HG03442 (cell line): ENCODE data around the gene PTPA.
"Not testable (repeated sequence)": the region's sequence is repeated elsewhere in the genome, so short reads cannot be mapped to it uniquely, and the experiment has no call there.

Source experiments
- ATAC-seq: cut with Tn5 transposase; IDR thresholded peaks from one replicate; pipeline ENCODE4 v1.9.1; 2021; ENCODE audit warnings: mild to moderate bottlenecking, moderate library complexity; ENCODE audit not compliant: unreplicated experiment

Gene PTPA

DNA sequence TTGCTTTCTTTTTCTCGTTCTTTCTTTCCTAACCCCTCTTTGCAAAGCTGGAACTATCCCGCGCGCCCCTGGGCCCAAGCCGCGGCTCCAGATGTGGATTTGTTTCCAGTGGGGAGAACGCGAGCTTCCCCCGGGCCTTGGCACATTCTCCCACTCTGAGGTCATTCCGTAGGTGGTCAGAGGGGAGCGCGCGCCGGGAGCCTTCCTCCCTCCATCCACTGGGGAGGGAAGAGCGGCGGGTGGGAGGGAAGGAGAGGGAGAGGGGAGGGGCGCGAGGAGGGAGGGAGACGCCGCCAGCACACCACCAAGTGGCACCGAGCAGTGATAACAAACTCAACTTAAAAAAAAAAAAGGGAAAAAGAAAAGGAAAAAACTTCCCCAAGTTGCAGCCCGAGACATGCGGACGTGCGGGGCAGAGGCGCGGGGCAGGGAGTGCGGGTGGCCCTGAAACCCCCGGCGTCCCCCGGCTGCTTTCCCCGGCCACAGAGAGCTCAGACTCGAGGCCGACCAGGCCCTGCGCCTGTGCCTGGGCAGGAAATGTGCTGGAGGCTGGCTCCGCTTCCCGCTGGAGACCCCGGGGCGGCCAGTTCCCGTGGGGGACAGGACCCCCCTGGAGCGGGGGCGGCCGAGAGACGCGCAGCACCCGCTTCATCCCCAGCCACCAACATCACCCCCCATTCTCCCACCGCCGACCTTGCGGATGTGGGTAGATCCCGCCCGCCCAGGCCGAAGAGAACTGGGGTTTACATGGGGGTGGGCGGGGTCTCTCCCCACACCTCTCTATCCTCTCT, 63.7 kb downstream of the PTPA start:
- ATAC-seq, result no peak

GRCh38 chr9:129175515-129175824, 64.3 kb downstream of the PTPA start:
- no peak for ATAC-seq

DNA sequence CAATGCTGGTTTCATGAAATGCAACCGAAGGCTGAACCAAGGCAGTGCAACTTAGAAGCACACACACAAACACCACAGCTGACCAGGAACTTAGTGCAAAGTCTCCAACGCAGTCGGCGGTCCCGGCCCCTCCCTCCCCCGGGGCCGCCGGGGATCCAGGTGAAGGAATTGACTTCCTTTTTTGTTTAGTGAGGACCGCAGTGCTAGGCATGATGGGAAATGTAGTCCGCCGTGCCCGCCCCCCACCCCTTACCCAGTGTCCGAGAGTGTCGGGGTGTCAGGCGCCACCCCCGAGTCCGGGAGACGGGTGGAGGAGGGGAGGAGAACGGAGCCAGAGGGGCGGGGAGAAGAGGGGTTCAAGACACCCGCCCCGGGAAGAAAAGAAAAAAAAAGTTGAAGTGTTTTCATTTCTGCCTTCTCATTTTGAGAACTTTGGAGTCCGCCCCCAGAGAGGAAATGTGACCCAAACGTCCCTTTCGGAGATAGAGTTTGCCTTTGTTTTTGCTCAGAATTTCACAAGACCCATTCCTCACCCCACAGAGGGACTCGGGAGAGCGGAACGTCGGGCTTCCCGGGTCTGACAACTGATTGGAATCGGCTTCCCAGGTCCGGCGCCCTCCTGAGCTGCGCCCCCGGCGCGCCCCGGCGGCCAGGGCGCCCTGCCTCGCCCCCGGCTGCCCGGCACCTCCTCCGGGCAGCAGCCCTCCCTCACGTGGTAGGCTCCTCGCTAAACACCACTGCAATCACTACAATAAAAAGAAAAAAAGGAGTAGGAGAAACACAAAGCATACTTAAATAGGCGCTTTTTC, 64.8 kb downstream of the PTPA start:
- no peak for ATAC-seq

GRCh38 chr9:129176701-129177442, 65.7 kb downstream of the PTPA start:
- no peak for ATAC-seq

GRCh38 chr9:129177443-129177790, 66.2 kb downstream of the PTPA start:
- no peak for ATAC-seq

- peak; percentile 76 for ATAC-seq
Observed at GRCh38 chr9:129177791-129178567, 66.8 kb downstream of the PTPA start, which contains the start of gene IER5L. Gene IER5L (minus strand): TSS chr9:129178261. CDS start chr9:129178052, 209 bp downstream.

GRCh38 chr9:129178568-129179382, 67.6 kb downstream of the PTPA start:
- no peak for ATAC-seq

GRCh38 chr9:129181246-129181645, 70.0 kb downstream of the PTPA start:
- no peak for ATAC-seq

DNA sequence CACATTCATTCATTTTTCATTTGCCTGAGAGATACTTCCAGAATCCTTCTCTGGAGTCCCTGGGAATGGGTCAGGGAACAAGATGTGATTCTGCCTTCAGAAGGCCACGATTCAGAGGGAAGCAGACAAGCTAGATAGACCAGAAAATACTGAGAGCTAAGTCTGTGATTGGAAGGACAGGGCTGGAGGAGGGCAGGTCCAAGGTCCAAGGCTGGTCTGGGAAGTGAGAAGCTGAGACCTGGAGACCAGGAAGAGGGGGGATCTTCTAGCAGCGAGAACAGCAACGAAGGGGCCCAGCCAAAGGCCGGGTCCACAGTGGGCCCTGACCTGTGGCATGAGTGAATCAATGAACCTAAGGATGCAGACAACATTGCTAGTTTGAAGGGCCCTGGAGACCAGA, 70.9 kb downstream of the PTPA start:
- ATAC-seq, result no peak

DNA sequence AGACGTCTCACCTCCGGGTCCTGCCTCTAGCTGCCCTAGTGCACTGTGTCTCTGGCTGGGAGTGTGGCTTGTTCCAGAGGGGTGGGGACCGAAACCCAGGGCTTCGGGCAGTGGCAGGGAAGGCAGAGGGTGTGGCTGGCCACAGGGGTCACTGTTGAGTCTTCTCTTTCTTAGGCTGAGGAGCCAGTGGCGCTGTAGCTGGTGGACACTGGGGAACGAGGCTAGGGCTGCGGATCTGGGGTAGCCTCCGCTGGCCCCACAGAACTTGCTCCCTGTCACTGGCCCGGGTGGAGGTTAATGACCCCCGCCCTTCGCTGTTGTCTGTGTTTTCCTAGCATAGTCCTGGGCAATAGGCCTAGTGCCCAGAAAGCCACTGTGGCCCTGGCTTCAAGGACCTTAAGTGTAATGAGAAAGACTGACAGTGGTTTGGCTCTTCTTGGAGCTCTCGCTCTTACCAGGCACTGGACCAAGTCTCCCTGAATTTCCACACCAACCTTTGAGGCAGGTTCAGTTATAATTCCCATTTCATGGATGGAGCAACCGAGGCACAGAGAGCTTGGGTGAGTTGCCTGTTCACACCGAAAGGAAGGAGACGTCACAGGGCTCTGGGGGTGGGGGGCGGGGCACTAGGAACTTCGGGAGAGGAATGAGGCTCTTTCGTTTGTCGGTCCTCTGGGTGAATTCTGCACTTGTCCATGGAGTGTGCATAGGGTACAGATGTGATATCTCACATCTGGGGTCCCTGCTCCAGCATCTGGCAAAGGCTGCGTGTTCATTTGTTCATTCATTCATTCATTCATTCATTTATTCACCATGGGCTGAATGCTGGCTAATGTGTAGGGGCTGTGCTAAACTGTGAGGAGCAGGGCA, 71.6 kb downstream of the PTPA start:
- ATAC-seq, result no peak

DNA sequence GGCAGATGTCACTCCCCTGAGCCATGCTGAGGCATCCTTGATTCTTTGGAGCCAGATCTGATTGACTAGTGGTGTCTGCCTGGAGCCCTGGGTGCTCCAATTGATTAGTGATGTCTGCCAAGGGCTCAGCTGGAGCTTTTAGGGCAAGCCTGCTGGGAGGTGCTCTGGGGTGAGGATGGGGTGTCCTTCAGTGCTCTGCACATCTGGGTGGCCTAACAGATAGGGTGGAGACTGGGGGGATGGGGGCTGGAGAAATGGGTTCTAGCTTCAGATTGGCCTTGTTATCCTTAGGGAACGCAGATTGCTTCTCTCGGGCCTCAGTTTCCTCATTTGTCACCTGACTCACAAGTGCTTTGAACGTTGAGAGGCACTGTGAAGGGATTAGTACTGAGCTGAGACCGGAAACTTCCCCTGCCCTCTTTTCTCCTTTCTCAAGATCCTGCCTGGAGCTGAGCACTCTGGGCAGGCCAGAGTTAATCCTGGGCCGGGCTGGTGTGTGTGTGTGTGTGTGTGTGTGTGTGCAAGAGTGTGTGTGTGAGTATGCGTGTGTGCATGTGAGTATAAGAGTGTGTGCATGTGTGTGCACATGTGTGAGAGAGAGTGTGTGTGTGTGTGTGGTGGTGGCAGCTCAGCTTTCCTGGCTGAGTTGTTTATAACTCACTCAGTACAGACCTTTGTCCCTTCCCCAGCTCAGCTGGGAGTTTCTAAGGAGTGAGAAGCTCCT, 72.4 kb downstream of the PTPA start:
- ATAC-seq, result no peak

DNA sequence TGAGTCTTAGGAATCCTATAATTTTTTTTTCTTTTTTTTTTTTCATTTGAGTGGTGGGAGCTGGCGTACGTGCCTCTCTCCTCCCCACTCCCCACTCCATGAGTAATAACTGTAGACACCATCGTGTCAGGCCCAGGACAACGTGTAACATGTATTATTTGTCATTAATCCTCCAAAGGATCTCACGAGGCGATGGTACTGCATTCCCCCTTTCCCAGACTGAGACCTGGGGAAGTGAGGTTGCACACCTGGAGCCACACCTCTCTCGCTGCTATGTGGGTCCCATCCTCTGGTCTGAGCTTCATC, 73.0 kb downstream of the PTPA start:
- ATAC-seq, result no peak

DNA sequence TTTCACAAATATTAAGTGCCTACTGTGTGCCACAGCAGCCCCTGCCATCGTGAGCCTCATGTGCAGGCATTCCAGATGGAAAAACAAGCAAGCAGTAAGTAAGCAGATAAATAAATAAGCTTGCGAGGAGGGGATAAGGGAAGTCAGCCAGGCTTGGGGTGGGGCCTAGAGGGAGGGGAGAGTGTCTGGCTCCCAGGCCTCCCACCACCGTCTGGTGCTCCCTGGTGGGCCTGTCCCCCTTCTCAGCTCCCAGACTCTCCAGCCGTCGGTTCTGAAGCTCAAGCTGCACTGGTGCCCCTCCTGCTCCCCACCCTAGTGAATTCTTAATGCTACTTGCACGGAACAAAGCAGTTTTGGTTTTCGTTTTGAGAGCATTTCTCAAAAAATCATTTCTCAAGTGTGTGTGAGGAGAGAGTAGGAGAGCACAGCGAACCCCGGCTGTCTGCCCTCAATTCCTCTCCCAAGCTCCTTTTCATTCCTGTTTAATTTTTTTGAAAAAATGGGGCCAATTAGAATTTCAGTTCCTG, 73.4 kb downstream of the PTPA start:
- ATAC-seq, result no peak

GRCh38 chr9:129185402-129185801, 74.2 kb downstream of the PTPA start:
- no peak for ATAC-seq

- ATAC-seq, result no peak
Observed at GRCh38 chr9:129185991-129186390, 74.8 kb downstream of the PTPA start.

- no peak for ATAC-seq
Observed at GRCh38 chr9:129187042-129187441, 75.8 kb downstream of the PTPA start.

GRCh38 chr9:129189971-129190370, 78.8 kb downstream of the PTPA start:
- not testable (repeated sequence) for ATAC-seq

DNA sequence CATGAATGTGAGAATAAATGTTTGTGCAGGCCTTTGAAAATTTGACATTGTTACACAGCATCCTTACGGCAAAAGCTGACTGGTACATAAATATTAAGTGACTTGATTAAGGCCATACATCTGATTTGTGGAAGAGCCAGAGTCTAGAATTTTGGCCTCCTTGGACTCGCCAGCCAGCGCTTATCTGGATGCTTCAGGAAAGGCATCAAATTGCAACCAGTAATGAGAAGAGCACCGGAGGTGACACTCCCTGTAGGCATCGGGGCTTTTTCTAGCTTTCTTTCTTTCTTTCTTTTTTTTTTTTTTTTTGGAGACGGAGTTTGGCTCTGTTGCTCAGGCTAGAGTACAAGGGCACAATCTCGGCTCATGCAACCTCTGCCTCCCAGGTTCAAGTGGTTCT, 80.0 kb downstream of the PTPA start:
- no peak for ATAC-seq
